GM10266 (cell line): ENCODE results near the gene PAQR5.

Source experiments
- DNase-seq: peaks from one replicate; pipeline ENCODE4 v3.0.0; 2012; ENCODE audit errors: extremely low spot score
- TF ChIP-seq, protein P1 (sequence below): IDR thresholded peaks from 2 replicates; pipeline ENCODE4 v1.5.1; 2012; ENCODE audit warnings: mild to moderate bottlenecking, low read depth; ENCODE audit not compliant: control insufficient read depth, insufficient read depth; ENCODE audit errors: missing control alignments

PAQR5 gene

DNA sequence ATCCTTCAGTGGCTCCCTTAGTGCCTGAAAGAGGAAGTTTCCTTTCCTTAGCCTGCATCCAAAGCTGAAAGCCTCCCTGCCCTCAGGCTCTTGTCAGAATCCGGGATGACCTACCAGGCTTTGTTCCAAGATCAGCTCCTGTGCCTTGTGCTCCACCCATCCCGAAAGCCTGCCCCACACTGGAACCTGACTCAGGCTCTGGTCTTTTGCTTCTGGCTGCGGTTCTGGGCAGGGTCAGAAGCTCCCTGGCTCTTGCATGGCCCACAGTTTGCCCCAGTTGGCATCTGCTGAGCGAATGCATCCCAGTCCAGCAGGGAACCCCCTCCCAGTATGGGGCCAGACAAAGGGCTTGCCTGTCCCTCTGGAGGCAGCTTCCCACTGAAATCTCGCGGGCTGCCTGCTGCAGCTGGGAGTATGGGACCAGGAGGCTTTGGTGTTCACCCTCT lies 89.6 kb downstream of the PAQR5 start:
- no peak for DNase-seq
- TF ChIP-seq, protein P1, sequence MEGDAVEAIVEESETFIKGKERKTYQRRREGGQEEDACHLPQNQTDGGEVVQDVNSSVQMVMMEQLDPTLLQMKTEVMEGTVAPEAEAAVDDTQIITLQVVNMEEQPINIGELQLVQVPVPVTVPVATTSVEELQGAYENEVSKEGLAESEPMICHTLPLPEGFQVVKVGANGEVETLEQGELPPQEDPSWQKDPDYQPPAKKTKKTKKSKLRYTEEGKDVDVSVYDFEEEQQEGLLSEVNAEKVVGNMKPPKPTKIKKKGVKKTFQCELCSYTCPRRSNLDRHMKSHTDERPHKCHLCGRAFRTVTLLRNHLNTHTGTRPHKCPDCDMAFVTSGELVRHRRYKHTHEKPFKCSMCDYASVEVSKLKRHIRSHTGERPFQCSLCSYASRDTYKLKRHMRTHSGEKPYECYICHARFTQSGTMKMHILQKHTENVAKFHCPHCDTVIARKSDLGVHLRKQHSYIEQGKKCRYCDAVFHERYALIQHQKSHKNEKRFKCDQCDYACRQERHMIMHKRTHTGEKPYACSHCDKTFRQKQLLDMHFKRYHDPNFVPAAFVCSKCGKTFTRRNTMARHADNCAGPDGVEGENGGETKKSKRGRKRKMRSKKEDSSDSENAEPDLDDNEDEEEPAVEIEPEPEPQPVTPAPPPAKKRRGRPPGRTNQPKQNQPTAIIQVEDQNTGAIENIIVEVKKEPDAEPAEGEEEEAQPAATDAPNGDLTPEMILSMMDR = no peak

DNA sequence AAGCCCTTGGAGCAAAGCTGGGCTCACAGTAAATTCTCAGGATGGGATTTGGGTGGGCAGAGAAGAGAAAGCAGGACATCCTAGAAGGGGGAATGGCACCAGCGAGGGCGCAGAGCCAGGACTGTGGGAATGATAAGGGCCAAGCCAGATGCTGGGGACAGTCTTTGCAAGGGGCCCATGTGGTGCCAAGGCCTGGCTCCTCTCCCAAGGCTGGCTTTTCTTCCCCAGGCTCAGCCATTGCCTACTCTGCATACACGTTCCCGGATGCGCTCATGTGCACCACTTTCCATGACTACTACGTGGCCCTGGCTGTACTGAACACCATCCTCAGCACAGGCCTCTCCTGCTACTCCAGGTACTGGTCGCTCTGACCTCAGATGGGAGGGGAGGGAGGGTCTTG lies 90.7 kb downstream of the PAQR5 start:
- TF ChIP-seq, protein P1 = no peak
- no peak for DNase-seq

DNA sequence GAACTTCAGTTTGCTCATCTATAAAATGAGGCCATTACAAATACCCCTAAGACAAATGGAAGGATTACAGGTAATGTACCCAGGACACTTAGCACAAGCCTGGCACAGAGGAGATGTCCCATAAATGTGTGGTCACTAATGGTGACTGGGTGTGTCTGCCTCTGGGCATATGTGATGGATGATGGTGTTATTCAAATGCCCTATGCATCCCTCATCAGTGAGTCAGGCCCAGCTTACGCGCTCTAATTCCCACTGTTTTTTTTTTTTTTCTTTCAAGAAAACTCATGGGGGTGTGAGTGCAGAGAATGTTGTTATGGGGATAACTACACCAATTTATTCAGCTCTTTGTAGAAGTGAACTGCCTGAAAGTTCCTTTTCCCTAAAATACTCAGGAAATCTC lies 91.9 kb downstream of the PAQR5 start:
- TF ChIP-seq, protein P1 = no peak
- DNase-seq = no peak

DNA sequence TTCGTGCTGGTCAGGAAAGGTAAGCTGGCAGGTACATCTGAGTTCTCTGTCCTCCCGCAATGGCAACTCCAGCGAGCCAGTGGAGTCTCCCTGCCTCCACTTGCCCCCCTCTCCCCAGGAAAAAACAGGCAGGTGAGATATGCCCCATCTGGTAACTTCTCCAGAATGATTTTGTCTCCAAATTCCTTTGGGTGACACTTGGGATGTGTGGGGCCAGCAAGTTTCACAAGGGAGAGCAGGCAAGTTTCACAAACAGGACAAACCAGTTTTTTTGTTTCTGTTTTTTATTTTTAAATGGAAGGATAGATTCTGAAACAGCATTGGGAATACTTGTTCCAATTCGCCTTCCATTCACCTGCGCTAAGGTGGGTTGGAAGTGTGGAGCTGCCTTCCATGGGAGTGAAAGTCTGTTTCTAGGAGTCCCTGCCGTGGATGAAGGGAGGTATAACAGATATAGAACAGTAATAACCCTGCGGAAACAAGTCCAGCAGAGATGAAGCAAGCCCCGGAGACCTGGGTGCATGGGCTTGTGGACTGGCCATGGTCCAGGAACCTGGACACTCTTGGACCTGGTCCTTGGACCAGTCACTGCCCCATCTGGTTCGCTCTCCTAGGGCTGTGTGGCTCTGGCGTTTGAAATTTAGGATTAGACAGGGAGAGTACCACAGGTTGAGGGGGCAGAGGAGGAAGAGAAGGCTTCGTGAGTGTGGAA lies 92.5 kb downstream of the PAQR5 start:
- TF ChIP-seq, protein P1 = no peak
- DNase-seq = no peak

DNA sequence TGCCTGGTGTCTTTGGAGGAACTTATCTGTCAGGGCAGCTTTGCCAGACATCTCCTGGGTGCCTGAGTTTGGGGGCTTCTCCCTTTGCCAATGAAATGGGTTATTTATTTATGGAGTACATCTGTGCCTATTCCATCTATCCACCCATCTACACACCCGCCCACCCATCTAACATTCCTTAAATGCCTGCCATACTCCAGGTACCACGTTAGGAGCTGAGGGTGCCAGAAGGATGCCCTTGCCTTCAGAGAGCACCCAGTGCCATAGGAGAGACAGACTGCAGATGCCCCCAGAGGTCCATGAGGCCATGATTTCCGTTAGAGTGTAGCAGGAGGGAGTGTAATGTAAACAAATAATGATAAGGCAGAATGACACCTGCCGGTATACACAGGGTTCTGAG lies 93.6 kb downstream of the PAQR5 start:
- TF ChIP-seq, protein P1 = no peak
- no peak for DNase-seq

DNA sequence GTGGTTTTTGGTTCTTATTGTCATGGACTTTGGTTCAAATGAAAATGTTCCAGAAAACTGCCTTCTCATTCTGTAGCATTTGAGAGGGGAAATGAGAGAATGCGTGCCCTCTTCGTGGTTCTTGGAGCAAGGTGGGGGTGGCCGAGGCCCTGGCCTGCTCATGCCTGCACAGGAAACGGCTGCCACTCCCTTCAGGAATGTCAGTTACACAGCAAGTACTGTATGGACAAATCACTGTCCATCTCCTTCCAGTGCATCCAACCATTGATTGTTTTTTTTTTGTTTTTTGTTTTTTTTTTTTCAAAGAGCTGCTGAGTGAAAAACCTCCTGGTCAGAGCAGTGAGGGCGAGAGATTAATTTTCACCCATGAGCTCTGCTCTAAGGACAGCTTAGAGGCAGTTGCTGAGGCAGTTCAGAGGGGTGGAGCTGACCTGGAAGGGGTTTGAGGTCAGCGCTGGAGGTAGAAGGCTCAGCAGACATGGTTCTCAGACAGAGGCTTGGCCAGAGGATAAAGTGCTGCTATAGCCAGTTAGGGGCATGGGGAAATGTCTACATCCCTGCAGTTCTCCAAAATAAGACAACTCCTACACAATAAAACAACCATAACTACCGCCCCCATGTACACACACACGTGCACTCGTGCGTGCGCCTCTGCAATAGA lies 95.2 kb downstream of the PAQR5 start:
- TF ChIP-seq, protein P1 = no peak
- DNase-seq = no peak
